ENCODE measurements around the gene CLEC18C.
"Not testable (repeated sequence)": the region's sequence is repeated elsewhere in the genome, so short reads cannot be mapped to it uniquely, and the experiment has no call there.

GRCh38 chr16:70127706-70128105 lies 45.9 kb upstream of the CLEC18C start:
- not testable (repeated sequence) for TF ChIP-seq EP300 (IDR thresholded peaks at IDR 0.05; ENCODE audit: borderline replicate concordance); EGR1 (IDR thresholded peaks at IDR 0.05); YY1 (IDR thresholded peaks at IDR 0.05; ENCODE audit: low read depth); CREB1 (IDR thresholded peaks at IDR 0.05; ENCODE audit: low read depth); TEAD4 (IDR thresholded peaks at IDR 0.05); NFIC (IDR thresholded peaks at IDR 0.05); FOXM1 (IDR thresholded peaks at IDR 0.05; ENCODE audit: borderline replicate concordance, low read depth); RAD21 (IDR thresholded peaks at IDR 0.05; ENCODE audit: low read depth)
- peak; percentile 32; the same call in 1 of the 2 replicates for TF ChIP-seq USF1 (IDR thresholded peaks at IDR 0.05)
